CD4-positive, alpha-beta T cell treated with Interleukin-6 at 100 ng/mL for 8 hours (primary cell): ENCODE results near the gene LDB1.

Experiments
- DNase-seq: peaks from one replicate; pipeline ENCODE4 v3.0.0-alpha.2; 2020; ENCODE audit warnings: mixed read lengths, low spot score

Gene LDB1

GRCh38 chr10:102120142-102120990, at the start of gene LDB1:
Gene LDB1 (minus strand): TSS chr10:102120368. CDS start chr10:102120110, 258 bp downstream.
- DNase-seq, result peak; percentile 67

- no peak for DNase-seq
Observed at GRCh38 chr10:102167861-102168260, 47.7 kb upstream of the LDB1 start.

DNA sequence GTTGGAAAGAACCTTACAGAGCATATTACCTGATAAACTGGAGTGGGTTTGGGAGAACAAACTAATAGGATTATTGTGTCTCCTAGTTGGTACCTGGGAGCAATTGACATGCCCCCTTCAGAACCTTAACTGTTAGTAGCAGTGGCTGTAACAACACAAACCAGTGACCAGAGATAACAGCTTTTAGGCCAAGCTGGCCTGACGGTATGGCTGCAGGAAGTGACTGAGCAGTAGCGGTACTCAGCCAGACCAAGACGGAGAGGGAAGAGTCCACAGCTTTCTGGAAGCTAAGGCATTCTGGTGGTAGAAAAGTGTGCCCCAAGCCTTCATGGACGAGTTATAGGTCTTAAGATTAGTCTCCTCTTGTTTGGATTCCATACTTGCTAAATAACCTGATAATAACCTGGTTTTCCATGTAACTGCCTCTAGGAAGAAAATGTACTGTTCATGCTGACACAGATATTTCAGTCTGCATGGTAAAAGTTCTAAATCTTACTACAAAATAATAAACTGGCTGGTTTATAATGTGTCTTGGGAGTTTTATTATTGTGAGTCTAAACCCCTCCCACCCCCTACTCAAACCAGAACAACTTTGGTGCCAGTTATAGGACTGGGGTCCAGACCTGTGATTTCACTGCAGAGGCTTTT, 43.3 kb upstream of the LDB1 start:
- no peak for DNase-seq

DNA sequence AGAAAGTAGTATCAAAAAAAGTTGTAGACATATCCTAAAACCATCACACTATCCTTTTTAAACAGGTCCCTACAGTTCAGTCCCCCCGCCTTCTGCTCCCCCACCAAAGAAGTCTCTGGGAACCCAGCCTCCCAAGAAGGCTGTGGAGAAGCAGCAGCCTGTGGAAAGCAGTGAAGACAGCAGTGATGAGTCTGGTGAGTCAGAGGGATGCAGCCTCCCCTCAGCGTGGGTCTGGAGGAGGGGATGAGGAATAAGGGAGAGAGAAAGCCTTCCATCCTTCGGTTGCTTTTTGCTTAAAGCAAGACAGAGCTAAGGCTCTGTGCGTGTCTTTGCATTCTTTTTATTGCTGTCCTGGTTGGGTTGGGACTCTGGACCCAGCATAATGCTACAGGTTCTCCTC, 39.7 kb upstream of the LDB1 start:
- no peak for DNase-seq

GRCh38 chr10:102159051-102159597, 39.0 kb upstream of the LDB1 start:
- no peak for DNase-seq

GRCh38 chr10:102157224-102157623, 37.1 kb upstream of the LDB1 start:
- DNase-seq, result no peak

- DNase-seq, result no peak
Observed at GRCh38 chr10:102154466-102155116, 34.4 kb upstream of the LDB1 start.

DNA sequence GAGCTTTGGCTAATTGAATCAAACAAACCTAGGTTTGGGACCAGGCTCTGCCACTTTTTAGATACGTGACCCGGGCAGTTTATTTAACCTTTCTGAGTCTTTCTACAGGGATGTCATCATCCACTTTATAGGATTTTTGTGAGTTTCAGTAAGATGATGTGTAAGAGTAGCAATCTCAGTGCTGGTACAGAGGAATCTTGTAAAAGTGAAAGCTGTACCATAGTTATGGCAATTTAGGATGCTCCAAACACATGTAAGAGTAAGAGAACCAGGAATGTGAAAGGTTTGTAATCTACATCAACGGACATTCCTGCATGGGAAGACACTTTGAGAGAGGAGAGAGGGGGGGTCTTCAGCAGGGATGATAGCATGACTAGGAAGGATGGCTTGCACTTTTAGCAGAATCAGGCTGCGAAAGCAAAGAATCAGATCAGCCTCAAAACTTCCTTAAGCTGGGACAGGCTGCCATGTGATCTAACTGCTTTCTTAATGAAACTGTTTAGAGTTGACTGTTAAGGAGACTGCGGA, 33.0 kb upstream of the LDB1 start:
- no peak for DNase-seq

GRCh38 chr10:102152545-102152890, 32.4 kb upstream of the LDB1 start:
- DNase-seq, result no peak

DNA sequence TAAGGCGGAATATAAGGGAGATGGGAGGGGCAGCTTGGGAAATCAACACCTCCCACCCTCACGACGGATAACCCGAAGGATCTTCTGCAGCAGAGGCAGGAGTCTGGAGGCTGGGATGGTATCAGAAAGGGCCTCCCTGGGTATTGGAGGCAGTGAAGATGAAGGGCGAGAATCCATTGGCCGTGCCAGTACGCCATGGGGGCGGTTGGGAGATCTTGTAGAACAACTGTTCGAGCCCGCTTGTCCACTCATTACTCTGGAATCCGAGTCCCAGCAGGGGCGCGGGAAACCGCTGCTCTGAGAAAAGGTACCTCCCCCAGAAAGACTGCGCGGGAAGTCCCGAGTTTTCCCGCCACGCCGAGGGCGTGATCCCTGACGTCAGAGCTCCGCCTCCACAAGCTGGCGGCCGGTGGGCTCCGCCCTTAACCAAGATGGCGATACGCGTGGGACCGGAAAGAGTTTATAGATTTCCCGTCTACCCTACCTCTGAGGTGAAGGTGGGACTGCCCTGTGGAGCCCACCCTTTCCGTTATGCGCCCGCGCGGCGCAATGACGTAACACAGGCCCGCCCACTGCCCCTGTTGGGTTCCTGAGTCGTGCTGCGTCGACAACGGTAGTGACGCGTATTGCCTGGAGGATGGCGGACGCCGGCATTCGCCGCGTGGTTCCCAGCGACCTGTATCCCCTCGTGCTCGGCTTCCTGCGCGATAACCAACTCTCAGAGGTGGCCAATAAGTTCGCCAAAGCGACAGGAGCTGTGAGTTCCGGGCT, 31.8 kb upstream of the LDB1 start, which contains the start of gene NOLC1:
NOLC1 (plus strand) TSS at position 616 of the 771 bp plus-strand sequence; CDS start at position 638, 22 bp downstream.
- DNase-seq, result peak; percentile 99

GRCh38 chr10:102150970-102151773, 31.0 kb upstream of the LDB1 start:
- DNase-seq, result no peak

GRCh38 chr10:102148275-102148674, 28.1 kb upstream of the LDB1 start:
- DNase-seq, result no peak

GRCh38 chr10:102147561-102147960, 27.4 kb upstream of the LDB1 start:
- no peak for DNase-seq

GRCh38 chr10:102146971-102147428, 26.8 kb upstream of the LDB1 start:
- DNase-seq, result no peak

DNA sequence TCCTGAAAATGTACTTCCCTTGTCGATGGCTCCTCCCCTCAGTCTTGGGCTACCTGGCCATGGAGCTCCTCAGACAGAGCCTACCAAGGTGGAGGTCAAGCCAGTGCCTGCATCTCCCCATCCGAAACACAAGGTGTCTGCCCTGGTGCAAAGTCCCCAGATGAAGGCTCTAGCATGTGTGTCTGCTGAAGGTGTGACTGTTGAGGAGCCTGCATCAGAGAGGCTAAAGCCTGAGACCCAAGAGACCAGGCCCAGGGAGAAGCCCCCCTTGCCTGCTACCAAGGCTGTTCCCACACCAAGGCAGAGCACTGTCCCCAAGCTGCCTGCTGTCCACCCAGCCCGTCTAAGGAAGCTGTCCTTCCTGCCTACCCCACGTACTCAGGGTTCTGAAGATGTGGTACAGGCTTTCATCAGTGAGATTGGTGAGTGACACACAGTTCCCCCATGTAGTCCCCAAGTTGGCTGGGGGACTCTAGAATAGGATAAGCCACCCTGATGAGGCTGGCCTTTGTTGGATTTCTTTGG, 21.5 kb upstream of the LDB1 start:
- no peak for DNase-seq

DNA sequence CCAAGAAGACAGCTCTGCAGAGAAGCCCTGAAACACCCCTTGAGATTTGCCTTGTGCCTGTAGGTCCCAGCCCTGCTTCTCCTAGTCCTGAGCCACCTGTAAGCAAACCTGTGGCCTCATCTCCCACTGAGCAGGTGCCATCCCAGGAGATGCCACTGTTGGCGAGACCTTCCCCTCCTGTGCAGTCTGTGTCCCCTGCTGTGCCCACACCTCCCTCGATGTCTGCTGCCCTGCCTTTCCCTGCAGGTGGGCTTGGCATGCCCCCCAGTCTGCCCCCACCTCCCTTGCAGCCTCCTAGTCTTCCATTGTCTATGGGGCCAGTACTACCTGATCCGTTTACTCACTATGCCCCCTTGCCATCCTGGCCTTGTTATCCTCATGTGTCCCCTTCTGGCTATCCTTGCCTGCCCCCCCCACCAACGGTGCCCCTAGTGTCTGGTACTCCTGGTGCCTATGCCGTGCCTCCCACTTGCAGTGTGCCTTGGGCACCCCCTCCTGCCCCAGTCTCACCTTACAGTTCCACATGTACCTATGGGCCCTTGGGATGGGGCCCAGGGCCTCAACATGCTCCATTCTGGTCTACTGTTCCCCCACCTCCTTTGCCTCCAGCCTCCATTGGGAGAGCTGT, 20.9 kb upstream of the LDB1 start:
- no peak for DNase-seq

GRCh38 chr10:102140218-102140617, 20.1 kb upstream of the LDB1 start:
- DNase-seq, result no peak

DNA sequence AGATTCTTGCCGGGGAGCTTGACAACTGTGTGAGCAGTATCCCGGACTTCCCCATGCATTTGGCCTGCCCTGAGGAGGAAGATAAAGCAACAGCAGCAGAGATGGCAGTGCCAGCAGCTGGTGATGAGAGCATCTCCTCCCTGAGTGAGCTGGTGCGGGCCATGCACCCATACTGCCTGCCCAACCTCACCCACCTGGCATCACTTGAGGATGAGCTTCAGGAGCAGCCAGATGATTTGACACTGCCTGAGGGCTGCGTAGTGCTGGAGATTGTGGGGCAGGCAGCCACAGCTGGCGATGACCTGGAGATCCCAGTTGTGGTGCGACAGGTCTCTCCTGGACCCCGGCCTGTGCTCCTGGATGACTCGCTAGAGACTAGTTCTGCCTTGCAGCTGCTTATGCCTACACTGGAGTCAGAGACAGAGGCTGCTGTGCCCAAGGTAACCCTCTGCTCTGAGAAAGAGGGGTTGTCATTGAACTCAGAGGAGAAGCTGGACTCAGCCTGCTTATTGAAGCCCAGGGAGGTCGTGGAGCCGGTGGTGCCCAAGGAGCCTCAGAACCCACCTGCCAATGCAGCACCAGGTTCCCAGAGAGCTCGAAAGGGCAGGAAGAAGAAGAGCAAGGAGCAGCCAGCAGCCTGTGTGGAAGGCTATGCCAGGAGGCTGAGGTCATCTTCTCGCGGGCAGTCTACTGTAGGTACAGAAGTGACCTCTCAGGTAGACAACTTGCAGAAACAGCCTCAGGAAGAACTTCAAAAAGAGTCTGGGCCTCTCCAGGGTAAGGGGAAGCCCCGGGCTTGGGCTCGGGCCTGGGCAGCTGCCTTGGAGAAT, 19.3 kb upstream of the LDB1 start:
- DNase-seq, result no peak

DNA sequence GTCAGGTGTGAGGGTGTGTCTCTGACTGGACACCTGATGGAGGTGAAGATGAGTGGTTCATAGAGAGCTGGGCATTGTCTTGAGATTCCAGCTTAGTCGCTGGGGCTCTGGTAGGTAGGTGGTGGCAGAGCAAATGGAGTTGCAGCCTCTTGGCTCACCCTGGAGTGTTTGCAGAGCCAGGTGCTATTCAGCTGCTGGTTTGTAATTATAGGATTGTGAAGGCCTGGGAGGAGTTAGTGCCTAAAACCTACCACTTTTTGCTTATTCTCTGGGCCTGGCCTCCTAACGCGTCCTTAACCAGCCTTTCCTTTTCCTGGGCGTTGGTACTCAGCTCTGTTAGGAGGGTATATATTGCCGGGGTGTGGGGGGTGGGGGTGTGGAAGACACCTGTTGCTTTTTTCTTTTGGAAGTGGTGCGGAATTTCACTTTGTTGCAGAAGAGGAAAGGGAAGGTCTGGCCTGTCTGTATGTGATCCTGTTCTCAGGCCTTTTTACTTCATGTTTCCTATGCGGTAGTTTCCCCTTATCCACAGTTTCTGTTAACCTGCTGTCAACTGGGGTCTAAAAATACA, 15.9 kb upstream of the LDB1 start:
- DNase-seq, result no peak
